Measurements from ENCODE around the gene ATP5PD.

Gene ATP5PD

GRCh38 chr17:75069783-75070182 lies 23.0 kb upstream of the ATP5PD start:
- in situ Hi-C loops (cut with HindIII; ENCODE audit: low pct_unique_long_range_greater_than_20kb, low sequenced_read_pairs) = no loop called here
- peak; percentile 67 to 76 for DNase-seq (ENCODE audit: low read depth in 1 of 2, low spot score in 1 of 2)

GRCh38 chr17:75068750-75069149 lies 22.0 kb upstream of the ATP5PD start:
- no peak for DNase-seq (ENCODE audit: low read depth in 1 of 2, low spot score in 1 of 2)
- in situ Hi-C loops (cut with HindIII; ENCODE audit: low pct_unique_long_range_greater_than_20kb, low sequenced_read_pairs) = no loop called here
- TF ChIP-seq JUND (IDR thresholded peaks at IDR 0.05; ENCODE audit: low read depth) = no peak

More at GRCh38 chr17:75069783-75070182, 23.0 kb upstream of the ATP5PD start:
- TF ChIP-seq JUND (IDR thresholded peaks at IDR 0.05; ENCODE audit: low read depth) = no peak

- TF ChIP-seq JUND (IDR thresholded peaks at IDR 0.05; ENCODE audit: low read depth) = no peak
- in situ Hi-C loops (cut with HindIII; ENCODE audit: low pct_unique_long_range_greater_than_20kb, low sequenced_read_pairs) = no loop called here
- DNase-seq (ENCODE audit: low read depth in 1 of 2, low spot score in 1 of 2) = no peak
These were observed 21.1 kb upstream of the ATP5PD start for GRCh38 chr17:75067856-75068255.

DNA sequence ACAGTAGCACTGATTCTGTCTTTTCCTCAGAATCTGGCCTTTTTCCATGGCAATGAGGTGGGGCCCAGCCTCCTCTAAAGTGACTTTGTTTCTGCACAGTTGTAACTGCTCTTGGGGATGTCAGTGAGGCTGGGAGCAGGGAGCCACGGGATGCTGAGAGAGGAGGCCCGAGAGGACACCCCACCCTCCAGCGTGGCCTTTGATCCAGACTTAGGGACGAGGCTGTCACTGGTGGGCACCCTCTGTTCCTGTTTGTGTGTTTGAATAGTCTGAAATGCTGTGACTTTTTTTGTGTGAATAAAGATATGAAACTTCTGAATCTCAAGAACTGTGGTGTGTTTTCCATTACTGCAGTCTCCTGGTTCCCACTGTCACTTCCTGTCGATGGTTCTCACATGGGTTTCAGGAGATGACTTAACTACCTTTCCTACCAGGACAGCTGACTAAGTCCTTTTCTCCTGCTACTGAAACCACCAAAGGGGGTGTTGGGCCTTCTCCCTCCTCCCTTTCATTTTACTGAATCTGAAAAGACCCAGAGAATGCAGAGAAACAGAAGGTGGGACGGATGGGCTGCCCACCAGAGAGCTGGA lies 18.9 kb upstream of the ATP5PD start:
- no peak for DNase-seq (ENCODE audit: low read depth in 1 of 2, low spot score in 1 of 2)
- in situ Hi-C loops (cut with HindIII; ENCODE audit: low pct_unique_long_range_greater_than_20kb, low sequenced_read_pairs) = no loop called here
- no peak for TF ChIP-seq JUND (IDR thresholded peaks at IDR 0.05; ENCODE audit: low read depth)

DNA sequence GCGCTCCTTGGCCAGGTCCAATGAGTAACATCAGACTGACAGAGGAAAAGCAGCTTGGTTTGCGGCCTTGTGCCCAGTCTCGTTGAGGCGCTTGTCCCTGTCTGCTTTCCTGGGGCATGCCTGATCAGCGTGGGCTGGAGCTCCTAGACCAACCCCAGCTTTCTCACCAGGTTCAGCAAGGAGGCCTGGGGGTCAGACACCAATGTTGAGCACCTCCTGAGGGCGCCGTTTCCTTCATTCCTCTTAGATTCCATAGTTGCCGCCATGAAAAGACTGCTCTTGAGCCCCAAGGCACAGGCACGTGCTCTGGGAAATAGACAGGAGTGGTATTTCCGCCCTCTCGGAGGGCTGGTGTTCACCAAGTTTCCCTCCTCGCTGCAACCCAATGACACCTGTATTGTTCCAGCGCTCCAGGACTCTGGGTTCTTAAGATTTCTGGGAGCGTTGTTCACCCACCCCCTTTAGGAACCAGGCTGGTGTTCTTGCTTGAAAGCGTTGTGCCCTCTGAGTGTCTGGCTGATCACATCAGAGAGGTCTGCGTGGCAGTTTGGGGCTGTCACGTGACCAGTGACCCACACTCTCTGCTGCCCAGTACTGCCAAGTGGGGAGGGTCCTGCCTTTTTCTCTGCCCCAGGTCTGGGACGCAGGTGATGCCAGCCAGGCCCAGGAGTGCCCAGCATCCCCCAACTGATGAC lies 18.2 kb upstream of the ATP5PD start:
- DNase-seq (ENCODE audit: low read depth in 1 of 2, low spot score in 1 of 2) = no peak
- in situ Hi-C loops (cut with HindIII; ENCODE audit: low pct_unique_long_range_greater_than_20kb, low sequenced_read_pairs) = no loop called here
- TF ChIP-seq JUND (IDR thresholded peaks at IDR 0.05; ENCODE audit: low read depth) = no peak

DNA sequence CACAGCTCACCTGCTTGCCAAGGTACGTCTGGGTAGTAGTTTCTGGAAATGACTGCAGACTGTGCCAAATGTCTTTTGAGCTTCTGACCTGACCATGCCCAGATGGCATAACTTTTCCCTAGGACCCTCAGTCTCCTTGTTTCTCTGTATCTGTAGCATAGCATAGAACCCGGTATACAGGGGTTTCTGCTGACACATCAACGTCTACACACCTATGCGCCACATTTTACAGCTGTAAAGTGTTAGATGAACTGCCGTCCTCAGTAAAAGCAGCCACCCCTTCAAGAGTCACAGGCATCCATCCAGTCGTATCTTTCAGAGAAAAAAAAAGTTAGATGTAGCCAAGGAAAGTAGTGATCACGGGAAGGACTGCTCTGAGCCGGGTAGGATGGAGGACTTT lies 17.7 kb upstream of the ATP5PD start:
- in situ Hi-C loops (cut with HindIII; ENCODE audit: low pct_unique_long_range_greater_than_20kb, low sequenced_read_pairs) = no loop called here
- TF ChIP-seq JUND (IDR thresholded peaks at IDR 0.05; ENCODE audit: low read depth) = no peak
- DNase-seq (ENCODE audit: low read depth in 1 of 2, low spot score in 1 of 2) = no peak

DNA sequence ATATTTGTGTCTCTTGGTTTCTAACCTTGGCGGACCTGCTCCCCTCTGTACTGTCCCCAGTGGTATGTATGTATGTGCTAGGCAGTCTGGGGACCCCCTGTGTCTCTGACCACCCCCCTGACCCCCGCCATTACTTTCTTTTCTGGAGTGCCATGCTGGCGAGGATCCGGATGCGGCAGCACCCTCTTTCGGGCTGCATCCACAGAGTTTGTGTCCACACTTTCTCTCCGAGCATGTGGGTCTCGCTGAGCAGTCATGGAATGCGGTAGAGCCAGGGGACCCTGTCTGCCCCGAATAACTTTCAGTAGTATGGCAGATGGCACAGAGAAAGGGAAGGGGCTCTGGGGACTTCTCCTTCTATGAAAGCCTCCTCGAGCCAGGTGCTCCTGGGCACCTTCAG lies 17.3 kb upstream of the ATP5PD start:
- in situ Hi-C loops (cut with HindIII; ENCODE audit: low pct_unique_long_range_greater_than_20kb, low sequenced_read_pairs) = no loop called here
- TF ChIP-seq JUND (IDR thresholded peaks at IDR 0.05; ENCODE audit: low read depth) = no peak
- no peak for DNase-seq (ENCODE audit: low read depth in 1 of 2, low spot score in 1 of 2)

GRCh38 chr17:75063626-75064025 lies 16.9 kb upstream of the ATP5PD start:
- no peak for DNase-seq (ENCODE audit: low read depth in 1 of 2, low spot score in 1 of 2)
- in situ Hi-C loops (cut with HindIII; ENCODE audit: low pct_unique_long_range_greater_than_20kb, low sequenced_read_pairs) = no loop called here

DNA sequence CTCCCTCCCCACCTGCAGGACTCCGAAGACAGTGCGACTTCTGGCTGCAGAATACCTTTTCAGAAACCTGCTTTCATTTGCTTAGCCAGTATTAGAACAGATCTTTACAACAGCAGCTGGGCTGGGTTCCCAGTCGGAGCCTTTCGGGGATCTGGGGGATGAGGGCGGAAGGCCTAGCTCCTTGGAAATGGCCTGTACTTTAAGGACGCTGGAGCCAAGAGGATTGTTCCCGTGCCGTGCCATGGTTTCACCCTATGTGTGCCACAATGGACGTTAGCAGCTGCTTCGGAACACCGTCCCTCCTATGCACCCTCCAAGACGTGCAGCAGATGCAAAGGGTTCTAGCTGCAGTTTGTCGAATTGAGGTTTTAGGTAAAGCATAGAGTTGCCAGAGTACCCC lies 16.4 kb upstream of the ATP5PD start:
- no peak for TF ChIP-seq JUND (IDR thresholded peaks at IDR 0.05; ENCODE audit: low read depth)
- no peak for DNase-seq (ENCODE audit: low read depth in 1 of 2, low spot score in 1 of 2)
- in situ Hi-C loops (cut with HindIII; ENCODE audit: low pct_unique_long_range_greater_than_20kb, low sequenced_read_pairs) = no loop called here

More at GRCh38 chr17:75063626-75064025, 16.9 kb upstream of the ATP5PD start:
- TF ChIP-seq JUND (IDR thresholded peaks at IDR 0.05; ENCODE audit: low read depth) = no peak

DNA sequence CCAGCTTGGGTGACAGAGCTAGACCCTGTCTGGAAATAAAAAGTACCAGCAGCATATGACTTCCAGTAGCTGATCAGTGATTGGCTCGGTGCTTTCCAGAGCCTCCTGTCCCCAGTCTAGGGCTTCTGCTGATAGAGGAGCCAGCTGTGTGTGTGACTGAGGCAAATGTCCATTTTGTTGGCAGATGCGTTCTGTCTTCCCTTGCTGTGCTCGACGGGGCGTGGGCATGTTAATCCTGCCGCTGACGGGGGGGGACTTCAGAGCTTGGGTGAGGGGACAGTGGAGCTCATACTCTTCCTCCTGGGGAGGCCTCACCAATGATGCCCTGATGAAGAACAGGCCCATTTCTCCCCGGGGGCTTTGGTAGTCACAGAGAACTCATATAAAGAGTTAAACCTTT lies 14.8 kb upstream of the ATP5PD start:
- no peak for TF ChIP-seq JUND (IDR thresholded peaks at IDR 0.05; ENCODE audit: low read depth)
- no peak for DNase-seq (ENCODE audit: low read depth in 1 of 2, low spot score in 1 of 2)
- in situ Hi-C loops (cut with HindIII; ENCODE audit: low pct_unique_long_range_greater_than_20kb, low sequenced_read_pairs) = no loop called here

DNA sequence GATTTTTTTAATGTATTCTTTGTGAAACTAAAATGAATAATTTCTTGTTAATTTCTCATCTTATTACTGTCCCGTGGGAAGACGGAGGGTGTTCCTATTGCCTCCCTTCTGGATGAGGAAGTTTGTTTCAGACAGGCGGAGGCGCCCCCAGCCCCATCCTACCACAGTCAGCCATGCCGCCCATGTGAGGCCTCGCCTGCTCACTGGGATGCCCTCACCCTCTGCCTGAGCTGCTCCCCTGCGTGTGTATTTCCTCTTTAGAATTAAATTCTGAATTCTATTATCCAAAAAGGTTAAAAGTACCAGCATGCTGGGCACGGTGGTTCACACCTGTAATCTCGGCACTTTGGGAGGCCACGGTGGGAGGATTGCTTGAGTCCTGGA lies 14.3 kb upstream of the ATP5PD start:
- no peak for TF ChIP-seq JUND (IDR thresholded peaks at IDR 0.05; ENCODE audit: low read depth)
- in situ Hi-C loops (cut with HindIII; ENCODE audit: low pct_unique_long_range_greater_than_20kb, low sequenced_read_pairs) = no loop called here
- no peak for DNase-seq (ENCODE audit: low read depth in 1 of 2, low spot score in 1 of 2)

- in situ Hi-C loops (cut with HindIII; ENCODE audit: low pct_unique_long_range_greater_than_20kb, low sequenced_read_pairs) = no loop called here
- DNase-seq (ENCODE audit: low read depth in 1 of 2, low spot score in 1 of 2) = no peak
- no peak for TF ChIP-seq JUND (IDR thresholded peaks at IDR 0.05; ENCODE audit: low read depth)
These were observed 13.8 kb upstream of the ATP5PD start for GRCh38 chr17:75060434-75061054.
